Right lobe of liver (tissue), 6 donors: Measurements from ENCODE around the gene SERTM1. TPM values are rescaled to one million over a fixed set of nuclear protein-coding genes. Genes with fewer than 3 reads are reported as not detected.

ENCODE experiments used
- ATAC-seq, 4 donors: fragments of 200-7000 bp; cut with Tn5 transposase; one replicate each; pipeline ENCODE4 v1.9.1; 2020; ENCODE audit warnings: mild to moderate bottlenecking in 4 of 4, moderate library complexity in 4 of 4
- DNase-seq, 3 donors: peaks; one replicate each; pipeline ENCODE4 v3.0.0-alpha.2; 2020
- H3K27ac ChIP-seq, 3 donors: fragments of 200-600 bp; one replicate each; pipeline ENCODE4 v1.8.0; 2022
- H3K27me3 ChIP-seq, 2 donors: fragments of 200-600 bp; one replicate each; pipeline ENCODE4 v1.8.0; 2022
- H3K36me3 ChIP-seq, 4 donors: fragments of 200-600 bp; sonication (generic) in 1 of 4; one replicate each; pipeline versions ENCODE4 v1.5.1 to v1.8.0; 2017 to 2022; ENCODE audit warnings: control low read depth in 1 of 4
- H3K4me1 ChIP-seq, 4 donors: fragments of 200-600 bp; sonication (generic) in 1 of 4; one replicate each; pipeline versions ENCODE4 v1.5.1 to v1.8.0; 2017 to 2022; ENCODE audit warnings: control low read depth in 1 of 4
- H3K4me3 ChIP-seq, 3 donors: fragments of 200-600 bp; one replicate each; pipeline ENCODE4 v1.8.0; 2022
- H3K9me3 ChIP-seq, 4 donors: fragments of 200-600 bp; sonication (generic) in 1 of 4; one replicate each; pipeline versions ENCODE4 v1.5.1 to v1.8.0; 2017 to 2022; ENCODE audit warnings: control low read depth in 1 of 4
- POLR2A ChIP-seq: fragments of 450-650 bp; IDR thresholded peaks from one replicate; pipeline ENCODE4 v1.6.1; 2017; ENCODE audit warnings: antibody characterized with exemption, mild to moderate bottlenecking
- WGBS: methylation state at CpG from one replicate; pipeline ENCODE4 v1.1.6; 2018; ENCODE audit warnings: low coverage, low lambda C conversion rate; ENCODE audit not compliant: insufficient coverage; ENCODE audit errors: missing lambda C conversion rate; 5-methylcytosine and 5-hydroxymethylcytosine counted together
- intact Hi-C, 2 donors: fragments of 100-400 bp; cut with DNase I; formaldehyde crosslinking; loops; one replicate each; pipeline versions ENCODE4 v1.11.2 to v1.14.1; 2022
- total RNA-seq, 6 experiments: library from RNA; depleted of rRNA in 2 of 6; stranded (reverse); fragments of >200 nt in 2 of 6; fragmentation: NEBNext Ultra II Directional in 3 of 6; extraction: Animal tissue kit (Norgen Biotek cat#: 25700) in 3 of 6; gene quantifications; one replicate each; pipeline versions ENCODE4 v1.1.0 to v1.2.4, GENCODE V29; 2016 to 2023
- TF ChIP-seq, protein P1 (sequence below), 4 donors: fragments of 200-600 bp in 3 of 4; fragments of 450-650 bp in 1 of 4; IDR thresholded peaks; one replicate each; pipeline versions ENCODE4 v1.5.1 to v1.8.0; 2016 to 2022; ENCODE audit warnings: antibody characterized with exemption in 4 of 4, mild to moderate bottlenecking in 2 of 4
- donor health status: DM: no; HTN: yes; CAD: no.
- donor health status: DM: no; HTN: no; CAD: no.
- donor health status: DM: no; HTN: no; CAD: no.
- donor health status: DM: no; HTN: yes; CAD: no.
- donor health status: DM: no; HTN: yes; CAD: no.

Gene SERTM1
- total RNA-seq, 6 experiments from 2014 or later = not detected

DNA sequence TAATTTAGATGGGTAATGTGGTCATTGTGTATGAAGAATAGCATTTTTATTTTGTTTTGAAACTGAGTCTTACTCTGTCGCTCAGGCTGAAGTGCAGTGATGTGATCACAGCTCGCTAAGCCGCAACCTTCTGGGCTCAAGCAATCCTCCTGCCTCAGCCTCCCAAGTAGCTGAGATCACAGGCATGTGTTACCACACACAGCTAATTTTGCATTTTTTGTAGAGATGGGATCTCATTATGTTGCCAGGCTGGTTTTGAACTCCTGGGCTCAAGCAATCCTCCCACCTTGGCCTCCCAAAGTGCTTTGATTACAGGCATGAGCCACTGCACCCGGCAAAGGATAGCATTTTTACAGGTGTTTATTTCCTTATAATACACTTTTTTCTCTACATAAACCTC, 36.6 kb downstream of the SERTM1 start:
- no peaks in the 10 kb centered on the region for H3K36me3 ChIP-seq
- ATAC-seq = no peak
- H3K4me1 ChIP-seq = no peaks in the 10 kb centered on the region
- TF ChIP-seq, protein P1, sequence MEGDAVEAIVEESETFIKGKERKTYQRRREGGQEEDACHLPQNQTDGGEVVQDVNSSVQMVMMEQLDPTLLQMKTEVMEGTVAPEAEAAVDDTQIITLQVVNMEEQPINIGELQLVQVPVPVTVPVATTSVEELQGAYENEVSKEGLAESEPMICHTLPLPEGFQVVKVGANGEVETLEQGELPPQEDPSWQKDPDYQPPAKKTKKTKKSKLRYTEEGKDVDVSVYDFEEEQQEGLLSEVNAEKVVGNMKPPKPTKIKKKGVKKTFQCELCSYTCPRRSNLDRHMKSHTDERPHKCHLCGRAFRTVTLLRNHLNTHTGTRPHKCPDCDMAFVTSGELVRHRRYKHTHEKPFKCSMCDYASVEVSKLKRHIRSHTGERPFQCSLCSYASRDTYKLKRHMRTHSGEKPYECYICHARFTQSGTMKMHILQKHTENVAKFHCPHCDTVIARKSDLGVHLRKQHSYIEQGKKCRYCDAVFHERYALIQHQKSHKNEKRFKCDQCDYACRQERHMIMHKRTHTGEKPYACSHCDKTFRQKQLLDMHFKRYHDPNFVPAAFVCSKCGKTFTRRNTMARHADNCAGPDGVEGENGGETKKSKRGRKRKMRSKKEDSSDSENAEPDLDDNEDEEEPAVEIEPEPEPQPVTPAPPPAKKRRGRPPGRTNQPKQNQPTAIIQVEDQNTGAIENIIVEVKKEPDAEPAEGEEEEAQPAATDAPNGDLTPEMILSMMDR (IDR thresholded peaks at IDR 0.05) = no peak
- no peak for TF ChIP-seq POLR2A
- 68% methylated on average over 3 of the region's 4 CpGs for WGBS
- H3K27ac ChIP-seq = no peak overlapping the region
- no peak overlapping the region for H3K4me3 ChIP-seq
- no peaks in the 10 kb centered on the region for H3K9me3 ChIP-seq
- intact Hi-C loops = no loop called here
- DNase-seq = no peak
- no peaks in the 10 kb centered on the region for H3K27me3 ChIP-seq

DNA sequence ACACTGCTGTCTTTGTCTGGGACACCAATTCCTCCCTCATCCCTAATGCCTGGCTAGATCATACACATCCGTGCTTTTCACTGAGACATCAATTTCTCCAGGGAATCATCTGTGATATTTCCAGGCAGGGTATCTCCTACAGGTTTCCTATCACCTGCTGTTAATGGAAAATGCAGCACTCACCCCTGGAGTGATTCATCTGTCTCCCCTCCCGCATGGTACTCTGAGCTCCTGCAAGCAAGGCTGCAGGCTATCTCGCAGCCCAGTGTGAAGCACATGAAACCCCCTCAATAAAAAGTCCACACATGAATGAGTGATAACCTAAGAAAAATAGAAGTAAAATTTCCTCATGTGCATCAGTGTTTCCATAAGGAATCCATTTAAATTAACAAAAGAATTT, 38.5 kb downstream of the SERTM1 start:
- WGBS = 62% methylated on average over 3 of the region's 3 CpGs
- H3K4me1 ChIP-seq = no peaks in the 10 kb centered on the region
- H3K9me3 ChIP-seq = no peaks in the 10 kb centered on the region
- no peaks in the 10 kb centered on the region for H3K27me3 ChIP-seq
- H3K36me3 ChIP-seq = no peaks in the 10 kb centered on the region
- DNase-seq (no peak), ATAC-seq (no peak)
- intact Hi-C loops = no loop called here
- H3K27ac ChIP-seq = no peak overlapping the region
- TF ChIP-seq POLR2A = no peak
- TF ChIP-seq, protein P1 (IDR thresholded peaks at IDR 0.05) = no peak
- no peak overlapping the region for H3K4me3 ChIP-seq

DNA sequence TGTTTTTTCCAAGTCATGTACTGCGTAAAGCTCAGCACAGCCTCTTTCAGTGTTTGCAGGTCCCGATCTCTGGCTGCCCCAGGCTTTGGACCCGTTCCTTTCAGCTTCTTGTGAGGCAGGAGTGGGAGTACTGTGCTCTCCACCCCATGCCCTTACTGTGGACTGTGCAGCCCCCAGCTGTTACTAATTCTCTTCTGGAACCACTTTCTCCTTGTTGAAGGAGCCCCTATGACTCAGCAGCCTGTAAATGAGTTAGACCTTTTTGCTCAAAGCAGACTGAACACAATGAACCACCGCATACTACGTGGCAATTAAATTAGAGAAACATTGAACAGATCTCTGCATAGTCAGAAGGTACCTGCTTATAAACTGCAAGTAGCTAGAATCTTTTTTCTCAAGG, 39.0 kb downstream of the SERTM1 start:
- no peak for ATAC-seq
- WGBS = 61% methylated on average over 5 of the region's 5 CpGs
- DNase-seq = no peak

DNA sequence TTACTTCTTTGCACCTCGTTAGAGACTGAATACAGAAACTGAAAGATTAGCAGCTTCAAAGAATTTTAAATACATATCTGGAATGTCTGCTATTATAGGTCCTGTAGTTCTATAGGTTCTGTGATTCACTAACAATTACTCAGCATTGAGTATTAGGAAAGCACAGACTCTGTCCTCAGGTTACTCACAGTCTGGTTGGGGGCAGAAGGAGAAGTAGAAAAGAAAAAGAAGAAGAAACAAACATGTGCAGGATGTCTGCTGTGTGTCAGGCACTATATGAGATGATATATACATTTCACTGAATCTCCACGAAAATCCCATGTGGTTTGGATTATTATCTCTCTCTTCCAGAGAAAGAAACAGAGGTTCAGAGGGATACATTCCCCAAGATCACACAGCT, 40.1 kb downstream of the SERTM1 start:
- TF ChIP-seq, protein P1 (IDR thresholded peaks at IDR 0.05) = no peak
- TF ChIP-seq POLR2A = no peak
- ATAC-seq = no peak
- intact Hi-C loops = no loop called here
- H3K4me3 ChIP-seq = no peak overlapping the region
- no peaks in the 10 kb centered on the region for H3K27me3 ChIP-seq
- 20% methylated on average over 2 of the region's 2 CpGs for WGBS
- no peaks in the 10 kb centered on the region for H3K4me1 ChIP-seq
- no peak overlapping the region for H3K27ac ChIP-seq
- no peaks in the 10 kb centered on the region for H3K9me3 ChIP-seq
- no peak for DNase-seq
- no peaks in the 10 kb centered on the region for H3K36me3 ChIP-seq

More for the DNA sequence above, 39.0 kb downstream of the SERTM1 start:
- no peak overlapping the region for H3K4me3 ChIP-seq
- TF ChIP-seq POLR2A = no peak
- TF ChIP-seq, protein P1 (IDR thresholded peaks at IDR 0.05) = no peak
- H3K4me1 ChIP-seq = no peaks in the 10 kb centered on the region
- H3K27me3 ChIP-seq = no peaks in the 10 kb centered on the region
- intact Hi-C loops = no loop called here
- H3K36me3 ChIP-seq = no peaks in the 10 kb centered on the region
- no peak overlapping the region for H3K27ac ChIP-seq
- no peaks in the 10 kb centered on the region for H3K9me3 ChIP-seq

DNA sequence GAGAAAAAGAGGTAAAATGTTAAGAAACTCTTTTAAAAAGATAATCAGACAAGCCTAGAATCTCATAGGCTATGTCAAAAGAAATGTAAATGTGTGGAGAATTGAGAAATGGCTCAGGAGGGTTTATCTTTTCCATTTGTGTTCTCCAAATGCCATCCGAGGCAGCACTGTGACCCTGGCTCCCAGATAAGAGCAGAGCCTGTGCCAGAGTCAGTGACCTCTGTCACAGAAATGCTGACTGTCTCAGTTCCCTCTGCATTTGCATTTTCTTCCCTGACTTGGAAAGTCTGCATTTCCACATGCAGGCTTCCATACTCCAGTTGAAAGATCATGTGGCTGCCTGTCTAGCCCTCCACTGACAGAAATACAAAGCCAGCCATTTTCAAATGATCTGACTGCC, 42.0 kb downstream of the SERTM1 start:
- DNase-seq (peak in 1 of 3 donors; percentile 50), ATAC-seq (peak; percentile 39 to 90 (median 62))
- Histone ChIP-seq H3K9me3 (no peaks in the 10 kb centered on the region), H3K27ac (no peak overlapping the region), H3K4me3 (no peak overlapping the region), H3K27me3 (no peaks in the 10 kb centered on the region), H3K36me3 (no peaks in the 10 kb centered on the region), H3K4me1 (no peaks in the 10 kb centered on the region)
- intact Hi-C loops = no loop called here
- TF ChIP-seq, protein P1 (IDR thresholded peaks at IDR 0.05) = no peak
- no peak for TF ChIP-seq POLR2A
- WGBS = 20% methylated on average over 1 of the region's 1 CpG
